D721Med (cell line): Measurements from ENCODE around the gene SIL1.

ENCODE experiments used
- DNase-seq: peaks from one replicate; pipeline ENCODE4 v3.0.0; 2011; ENCODE audit warnings: low spot score; ENCODE audit not compliant: insufficient read length
- FAIRE-seq: peaks from 2 replicates; lab custom pipeline; 2011; peaks lifted over from hg19 to GRCh38; lab: Jason Lieb, UNC
- TF ChIP-seq, protein P1 (sequence below): IDR thresholded peaks from 2 replicates; pipeline ENCODE4 v1.5.1; 2012; ENCODE audit warnings: mild to moderate bottlenecking, control low read depth; ENCODE audit not compliant: insufficient read depth; ENCODE audit errors: missing control alignments

Gene SIL1

DNA sequence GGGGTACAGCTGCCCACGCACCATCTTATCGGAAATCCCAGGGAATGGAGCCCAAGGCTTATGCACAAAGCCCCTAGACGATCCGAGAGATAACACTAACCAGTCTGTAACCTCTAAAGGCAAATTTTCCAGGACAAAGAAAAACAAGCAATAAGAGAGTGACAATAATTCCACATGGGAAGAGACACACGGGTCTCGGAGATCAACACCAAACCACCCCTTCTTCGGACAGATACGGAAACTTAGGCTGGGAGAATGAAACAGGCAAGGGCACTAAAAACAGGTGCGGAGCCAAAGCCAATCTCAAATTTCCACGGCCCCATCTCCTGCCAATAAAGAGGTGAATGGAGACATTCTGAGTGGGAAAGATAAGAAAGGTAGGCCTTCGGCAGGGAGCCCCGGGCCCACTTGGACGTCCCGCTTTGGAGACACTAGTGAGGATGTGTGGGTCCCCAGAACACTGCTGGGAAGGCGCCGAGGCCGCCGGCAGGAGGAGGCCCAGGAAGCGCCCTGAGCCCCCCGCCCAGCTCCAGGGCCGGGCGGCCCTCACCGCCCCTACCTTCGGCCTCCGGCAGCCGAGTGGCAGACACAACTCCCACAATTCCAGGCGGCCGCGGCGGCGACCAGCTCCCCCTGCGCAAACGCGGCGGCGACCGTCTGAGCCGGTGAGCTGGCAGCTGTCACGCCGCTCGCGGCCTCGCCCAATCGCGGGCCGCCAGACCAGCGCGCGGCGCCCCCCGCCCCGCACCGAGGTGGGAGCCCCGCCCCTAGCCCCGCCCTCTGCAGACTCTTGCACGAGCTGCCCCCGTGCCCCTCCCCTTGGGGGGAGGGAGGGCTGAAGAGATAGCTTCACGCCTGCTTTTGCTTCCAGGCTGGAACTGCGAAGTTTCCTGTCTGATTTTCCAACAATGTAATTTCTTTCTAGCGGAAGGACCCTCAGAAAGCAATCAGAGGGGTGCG is at the start of gene SIL1:
Gene SIL1, minus strand, starts transcription at position 659 of the 960 bp plus-strand sequence. CDS start 70,525 bp downstream, outside the sequence.
- TF ChIP-seq, protein P1, sequence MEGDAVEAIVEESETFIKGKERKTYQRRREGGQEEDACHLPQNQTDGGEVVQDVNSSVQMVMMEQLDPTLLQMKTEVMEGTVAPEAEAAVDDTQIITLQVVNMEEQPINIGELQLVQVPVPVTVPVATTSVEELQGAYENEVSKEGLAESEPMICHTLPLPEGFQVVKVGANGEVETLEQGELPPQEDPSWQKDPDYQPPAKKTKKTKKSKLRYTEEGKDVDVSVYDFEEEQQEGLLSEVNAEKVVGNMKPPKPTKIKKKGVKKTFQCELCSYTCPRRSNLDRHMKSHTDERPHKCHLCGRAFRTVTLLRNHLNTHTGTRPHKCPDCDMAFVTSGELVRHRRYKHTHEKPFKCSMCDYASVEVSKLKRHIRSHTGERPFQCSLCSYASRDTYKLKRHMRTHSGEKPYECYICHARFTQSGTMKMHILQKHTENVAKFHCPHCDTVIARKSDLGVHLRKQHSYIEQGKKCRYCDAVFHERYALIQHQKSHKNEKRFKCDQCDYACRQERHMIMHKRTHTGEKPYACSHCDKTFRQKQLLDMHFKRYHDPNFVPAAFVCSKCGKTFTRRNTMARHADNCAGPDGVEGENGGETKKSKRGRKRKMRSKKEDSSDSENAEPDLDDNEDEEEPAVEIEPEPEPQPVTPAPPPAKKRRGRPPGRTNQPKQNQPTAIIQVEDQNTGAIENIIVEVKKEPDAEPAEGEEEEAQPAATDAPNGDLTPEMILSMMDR, result no peak
- DNase-seq (peak; percentile 66), FAIRE-seq (no peak)

DNA sequence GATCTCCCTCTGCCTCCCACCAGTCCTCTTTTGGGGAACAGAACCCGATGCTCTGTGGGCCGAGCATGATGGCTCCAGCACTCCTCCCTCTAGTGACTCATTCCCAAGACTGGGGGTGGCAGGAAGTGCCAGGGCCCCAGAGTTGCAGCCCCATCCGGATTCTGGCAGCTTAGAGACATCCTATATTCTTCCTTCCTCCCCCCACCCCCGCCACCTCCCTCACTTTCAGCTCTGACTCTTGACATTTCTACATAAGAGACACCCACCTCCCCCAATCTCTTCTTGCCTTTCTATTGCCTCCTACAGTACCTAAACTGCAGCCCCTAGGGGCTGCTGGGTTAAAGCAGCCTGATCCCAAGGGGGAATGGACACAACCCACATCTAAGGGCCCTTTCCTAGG is 48.2 kb upstream of the SIL1 start:
- no peak for FAIRE-seq
- TF ChIP-seq, protein P1, result no peak
- DNase-seq, result no peak

DNA sequence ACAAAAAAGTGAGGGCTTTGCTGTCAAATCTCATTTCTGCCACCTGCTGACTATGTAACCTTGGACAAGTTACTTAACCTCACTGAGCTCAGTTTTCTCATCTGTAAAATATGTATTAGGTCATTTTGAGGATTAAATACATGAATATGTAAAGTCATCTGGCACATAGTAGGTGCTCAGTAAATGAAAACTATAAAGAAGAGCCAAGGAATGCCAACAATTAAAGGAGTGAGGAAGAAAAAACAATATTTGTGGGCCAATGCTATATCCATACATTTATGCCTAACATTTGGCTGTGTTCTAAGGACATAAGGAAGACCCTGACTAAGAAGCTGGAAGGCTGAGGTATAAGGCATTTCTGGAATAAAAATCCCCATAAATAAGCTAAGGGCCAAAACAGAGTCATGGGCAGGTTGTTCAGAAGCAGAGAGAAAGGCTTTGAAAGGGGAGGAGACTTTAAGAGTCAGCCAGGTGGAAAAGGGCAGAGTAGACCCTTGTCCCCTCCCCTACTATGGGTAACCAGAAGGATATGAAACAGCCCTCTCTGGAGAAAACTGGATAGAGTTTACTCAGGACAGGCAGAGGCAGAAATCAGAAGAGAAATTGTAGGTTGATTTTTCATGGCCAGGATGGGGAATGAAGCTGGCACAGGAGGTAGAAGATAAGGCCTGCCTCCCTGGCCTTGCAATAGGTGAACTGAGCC is 47.6 kb upstream of the SIL1 start:
- TF ChIP-seq, protein P1, result no peak
- DNase-seq (no peak), FAIRE-seq (no peak)

DNA sequence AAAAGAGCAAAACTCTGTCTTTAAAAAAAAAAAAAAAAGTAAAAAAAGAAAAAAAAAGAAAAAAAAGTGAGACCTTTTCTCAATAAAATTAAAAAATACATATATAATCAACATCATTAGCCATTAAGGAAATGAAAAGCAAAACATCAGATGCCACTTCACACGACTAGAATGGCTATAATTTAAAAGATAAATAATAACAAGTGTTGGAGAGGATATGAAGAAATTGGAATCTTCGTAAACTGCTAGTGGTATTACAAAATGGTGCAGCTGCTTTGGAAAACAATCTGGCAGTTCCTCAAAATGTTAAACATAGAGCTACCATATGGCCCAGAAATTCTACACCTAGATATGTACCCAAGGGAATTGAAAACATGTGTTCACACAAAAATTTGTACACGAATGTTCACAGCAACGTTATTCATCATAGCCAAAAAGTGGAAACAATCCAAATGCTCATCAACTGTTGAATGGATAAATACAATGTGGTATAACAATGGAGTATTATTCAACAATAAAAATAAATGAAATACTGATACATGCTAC is 45.3 kb upstream of the SIL1 start:
- no peak for FAIRE-seq

DNA sequence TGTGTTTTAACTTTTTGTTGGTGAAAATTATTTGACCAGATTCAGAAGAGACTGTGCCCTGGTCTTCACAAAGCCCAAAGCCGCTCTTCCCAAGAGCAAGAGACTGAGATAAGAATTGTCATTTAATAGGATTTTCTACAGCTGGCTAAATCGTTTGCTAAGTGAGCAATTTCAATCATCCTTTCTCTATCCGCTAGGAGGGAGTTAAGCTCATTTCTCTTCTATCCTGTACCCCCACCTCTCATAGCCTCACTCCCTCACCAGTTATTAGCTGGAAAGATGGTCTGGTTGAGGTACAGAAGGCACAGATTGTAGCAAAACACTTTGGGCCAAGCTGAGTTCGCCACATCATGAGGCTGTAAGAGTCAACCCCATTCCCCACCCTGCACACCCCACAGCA is 43.0 kb upstream of the SIL1 start:
- DNase-seq (peak; percentile 45), FAIRE-seq (peak; percentile 67)
- TF ChIP-seq, protein P1, result no peak

More for the DNA sequence above, 45.3 kb upstream of the SIL1 start:
- TF ChIP-seq, protein P1, result no peak
- no peak for DNase-seq

DNA sequence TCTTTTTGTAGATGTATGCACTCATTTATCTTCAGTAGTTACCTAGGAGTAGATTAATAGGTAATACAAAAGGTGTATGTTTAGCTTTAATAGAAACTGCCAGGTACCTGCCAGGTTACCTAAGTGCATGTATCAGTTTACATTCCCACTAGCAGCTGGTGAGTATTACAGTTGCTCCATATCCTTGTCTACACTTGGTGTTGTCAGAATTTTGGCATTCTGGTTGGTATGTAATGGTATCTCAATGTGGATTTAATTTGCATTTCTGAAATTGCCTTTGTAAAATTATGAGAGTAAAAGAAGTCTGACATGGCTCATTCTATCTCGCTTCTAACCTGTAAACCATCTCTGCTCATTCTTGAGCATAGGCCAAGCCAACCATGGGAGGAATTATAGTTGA is 38.3 kb upstream of the SIL1 start:
- DNase-seq (no peak), FAIRE-seq (no peak)
- TF ChIP-seq, protein P1, result no peak
